AG08395 (cell line): ENCODE data around the gene PIGU.

Source experiments
- DNase-seq: peaks from one replicate; pipeline ENCODE4 v3.0.0; 2012; ENCODE audit warnings: mixed read lengths, low spot score

PIGU gene

GRCh38 chr20:34512266-34512954 is 164.5 kb downstream of the PIGU start:
- no peak for DNase-seq

- DNase-seq = no peak
Measured at GRCh38 chr20:34511891-34512265, 165.0 kb downstream of the PIGU start.

- DNase-seq = no peak
Measured at GRCh38 chr20:34510575-34510974, 166.3 kb downstream of the PIGU start.
